K562 (cell line): ENCODE data around the gene NDUFA5. TPM values are rescaled to one million over a fixed set of nuclear protein-coding genes. Genes with fewer than 3 reads are reported as not detected.

Source experiments
- ARID4B ChIP-seq: sonication (generic); formaldehyde crosslinking; IDR thresholded peaks from 2 replicates; pipeline ENCODE4 v1.8.0; 2022; ENCODE audit warnings: mild to moderate bottlenecking, missing genetic modification reagents
- CREBBP ChIP-seq: IDR thresholded peaks from one replicate; pipeline ENCODE4 v1.6.1; 2012; ENCODE audit warnings: low read depth, mild to moderate bottlenecking, control low read depth, inconsistent platforms, low read length
- GATA2 ChIP-seq: sonication (generic); formaldehyde crosslinking; IDR thresholded peaks from 2 replicates; pipeline ENCODE4 v1.4.0; 2020; ENCODE audit warnings: mild to moderate bottlenecking, missing genetic modification reagents
- HMBOX1 ChIP-seq: sonication (generic); IDR thresholded peaks from 2 replicates; pipeline ENCODE4 v1.6.1; 2016
- MCM5 ChIP-seq: fragments of 450-650 bp; IDR thresholded peaks from 2 replicates; pipeline ENCODE4 v1.6.1; 2016; ENCODE audit warnings: low read depth
- PKNOX1 ChIP-seq: fragments of 450-650 bp; IDR thresholded peaks from 2 replicates; pipeline ENCODE4 v1.6.1; 2016
- PML ChIP-seq: IDR thresholded peaks from 2 replicates; pipeline ENCODE4 v1.6.1; 2012; ENCODE audit warnings: low read length, inconsistent platforms
- PREB ChIP-seq: sonication (generic); formaldehyde crosslinking; IDR thresholded peaks from 2 replicates; pipeline ENCODE4 v1.8.1; 2023; ENCODE audit warnings: mild to moderate bottlenecking, missing genetic modification reagents
- RBM34 ChIP-seq: fragments of 200-400 bp; formaldehyde crosslinking; IDR thresholded peaks from 2 replicates; pipeline ENCODE4 v1.6.1; 2018; ENCODE audit warnings: low read length, borderline replicate concordance; ENCODE audit not compliant: insufficient read depth
- RFX1 ChIP-seq: fragments of 450-650 bp; IDR thresholded peaks from 2 replicates; pipeline ENCODE4 v1.6.1; 2016; ENCODE audit warnings: mild to moderate bottlenecking, moderate library complexity
- SNAPC5 ChIP-seq: fragments of 250-450 bp; sonication (Bioruptor Pico); IDR thresholded peaks from 2 replicates; pipeline ENCODE4 v1.8.0; 2021; ENCODE audit warnings: moderate library complexity, mild to moderate bottlenecking, inconsistent platforms
- SREBF2 ChIP-seq: sonication (generic); formaldehyde crosslinking; IDR thresholded peaks from 2 replicates; pipeline ENCODE4 v1.4.0; 2020; ENCODE audit warnings: mild to moderate bottlenecking, missing genetic modification reagents
- polyA plus RNA-seq, 8 experiments: library from polyadenylated mRNA; depleted of rRNA in 4 of 8; stranded (reverse) in 5 of 8; unstranded in 3 of 8; fragments of >200 nt; fragmentation: Nextera tagmentation in 2 of 8; fragmentation: Illumina TruSeq in 1 of 8; extraction: Ambion mirVana in 2 of 8; extraction: Trizol in 1 of 8; gene quantifications; 2 replicates each; pipeline versions ENCODE4 v1.2.1 to v1.2.3, GENCODE V29; 2011 to 2014; ENCODE audit warnings: inconsistent platforms in 1 of 8, missing spikeins in 1 of 8
- total RNA-seq, 7 experiments: library from RNA; depleted of rRNA in 6 of 7; stranded (reverse); fragments of >200 nt in 6 of 7; fragmentation: Illumina TruSeq in 2 of 7; extraction: Trizol in 2 of 7; gene quantifications; 2 replicates each; pipeline versions ENCODE4 v1.2.1 to v1.2.3, GENCODE V29; 2011 to 2021; ENCODE audit warnings: low replicate concordance in 1 of 7

Gene NDUFA5
- total and polyA plus RNA-seq, 9 of the 15 experiments (the other 6 are each of a cell fraction or from before 2014, with no cell fraction given), result 155 to 677 (median 269) TPM

- TF ChIP-seq HMBOX1 (peak; percentile 92), SREBF2 (CRISPR knock-in tag) (no peak), GATA2 (CRISPR knock-in tag) (peak; percentile 58), SNAPC5 (CRISPR knock-in tag) (no peak), ARID4B (no peak), RFX1 (no peak), MCM5 (no peak), PML (0 out of 2 replicates have a peak, but pooled peaks have one; percentile 13), PKNOX1 (peak; percentile 97), PREB (no peak), RBM34 (no peak), CREBBP (no peak)
These were observed 19.4 kb downstream of the NDUFA5 start (continued) for GRCh38 chr7:123538189-123538714.
